Cardiac muscle cell (in vitro differentiated cells and primary cell): ENCODE measurements around the gene TRMT5. TPM values are rescaled to one million over a fixed set of nuclear protein-coding genes. Genes with fewer than 3 reads are reported as not detected.

Experiments used
- DNase-seq, 2 donors: peaks; one replicate each; pipeline versions ENCODE4 v3.0.0 to v3.0.0-alpha.2; 2010 to 2017; ENCODE audit warnings: low read depth in 1 of 2, low spot score in 1 of 2
- H3K27ac ChIP-seq: fragments of 200-600 bp; sonication (generic); 2 replicates; pipeline ENCODE4 v1.5.1; 2016
- H3K27me3 ChIP-seq: fragments of 200-600 bp; sonication (generic); 2 replicates; pipeline ENCODE4 v1.6.0; 2016; ENCODE audit warnings: control low read depth
- H3K36me3 ChIP-seq: fragments of 200-600 bp; sonication (generic); 2 replicates; pipeline ENCODE4 v1.5.1; 2016; ENCODE audit warnings: control low read depth
- H3K4me1 ChIP-seq: fragments of 200-600 bp; sonication (generic); 2 replicates; pipeline ENCODE4 v1.8.1; 2017; ENCODE audit warnings: low read depth, mild to moderate bottlenecking, mixed run types
- H3K4me3 ChIP-seq: fragments of 200-600 bp; sonication (generic); 2 replicates; pipeline ENCODE4 v1.5.1; 2016; ENCODE audit warnings: mild to moderate bottlenecking
- H3K9me3 ChIP-seq: fragments of 200-600 bp; sonication (generic); 2 replicates; pipeline ENCODE4 v1.5.1; 2017; ENCODE audit warnings: low read depth, mild to moderate bottlenecking, control low read depth
- polyA plus RNA-seq: library from polyadenylated mRNA; unstranded; fragments of >200 nt; fragmentation: Nextera tagmentation; extraction: Ambion mirVana; gene quantifications from 2 replicates; pipeline ENCODE4 v1.2.1, GENCODE V29; 2016
- total RNA-seq: library from RNA; depleted of rRNA; stranded (reverse); fragments of >200 nt; gene quantifications from 2 replicates; pipeline ENCODE4 v1.2.3, GENCODE V29; 2016
- TF ChIP-seq, protein P1 (sequence below): IDR thresholded peaks from 2 replicates; pipeline ENCODE4 v1.5.1; 2012; ENCODE audit warnings: low read depth, mild to moderate bottlenecking, low read length

The TRMT5 gene
- total and polyA plus RNA-seq, 2 experiments from 2014 or later, result 6.5 to 7.6 TPM

- Histone ChIP-seq H3K4me1 (peaks cover 3% of the 10 kb centered on the region), H3K27ac (no peak overlapping the region), H3K4me3 (no peak overlapping the region), H3K27me3 (no peaks in the 10 kb centered on the region), H3K9me3 (no peaks in the 10 kb centered on the region), H3K36me3 (peaks cover 3% of the 10 kb centered on the region)
- TF ChIP-seq, protein P1, sequence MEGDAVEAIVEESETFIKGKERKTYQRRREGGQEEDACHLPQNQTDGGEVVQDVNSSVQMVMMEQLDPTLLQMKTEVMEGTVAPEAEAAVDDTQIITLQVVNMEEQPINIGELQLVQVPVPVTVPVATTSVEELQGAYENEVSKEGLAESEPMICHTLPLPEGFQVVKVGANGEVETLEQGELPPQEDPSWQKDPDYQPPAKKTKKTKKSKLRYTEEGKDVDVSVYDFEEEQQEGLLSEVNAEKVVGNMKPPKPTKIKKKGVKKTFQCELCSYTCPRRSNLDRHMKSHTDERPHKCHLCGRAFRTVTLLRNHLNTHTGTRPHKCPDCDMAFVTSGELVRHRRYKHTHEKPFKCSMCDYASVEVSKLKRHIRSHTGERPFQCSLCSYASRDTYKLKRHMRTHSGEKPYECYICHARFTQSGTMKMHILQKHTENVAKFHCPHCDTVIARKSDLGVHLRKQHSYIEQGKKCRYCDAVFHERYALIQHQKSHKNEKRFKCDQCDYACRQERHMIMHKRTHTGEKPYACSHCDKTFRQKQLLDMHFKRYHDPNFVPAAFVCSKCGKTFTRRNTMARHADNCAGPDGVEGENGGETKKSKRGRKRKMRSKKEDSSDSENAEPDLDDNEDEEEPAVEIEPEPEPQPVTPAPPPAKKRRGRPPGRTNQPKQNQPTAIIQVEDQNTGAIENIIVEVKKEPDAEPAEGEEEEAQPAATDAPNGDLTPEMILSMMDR, result no peak
- no peak for DNase-seq
Measured at GRCh38 chr14:60972295-60972694, 8.6 kb downstream of the TRMT5 start.

- DNase-seq, result no peak
- Histone ChIP-seq H3K4me3 (no peak overlapping the region), H3K27ac (no peak overlapping the region), H3K27me3 (no peaks in the 10 kb centered on the region), H3K4me1 (peaks cover 3% of the 10 kb centered on the region), H3K9me3 (no peaks in the 10 kb centered on the region), H3K36me3 (peaks cover 3% of the 10 kb centered on the region)
- TF ChIP-seq, protein P1, result no peak
Measured at GRCh38 chr14:60971271-60971670, 9.6 kb downstream of the TRMT5 start.

DNA sequence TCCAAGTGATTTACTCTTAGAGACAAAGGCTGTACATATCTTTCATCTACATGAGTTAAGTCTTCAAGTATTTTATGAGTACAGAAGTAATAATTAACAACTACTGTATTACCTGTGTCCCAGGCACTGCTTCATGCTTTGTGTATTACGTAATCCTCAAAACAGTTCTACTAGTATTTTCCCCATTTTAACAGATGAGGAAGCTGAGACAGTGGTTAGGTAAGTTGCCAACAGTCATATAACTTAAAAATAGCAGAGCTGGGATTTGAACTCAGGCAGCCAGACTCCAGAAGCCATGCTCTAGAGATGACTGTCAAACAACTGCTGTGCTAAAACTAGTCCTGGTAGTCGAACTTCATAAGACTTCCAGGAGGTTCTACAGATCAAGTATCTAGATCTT, 10.7 kb downstream of the TRMT5 start:
- Histone ChIP-seq H3K4me3 (no peak overlapping the region), H3K9me3 (no peaks in the 10 kb centered on the region), H3K4me1 (peaks cover 3% of the 10 kb centered on the region), H3K27ac (no peak overlapping the region), H3K36me3 (peaks cover 3% of the 10 kb centered on the region), H3K27me3 (no peaks in the 10 kb centered on the region)
- no peak for DNase-seq
- TF ChIP-seq, protein P1, result no peak

DNA sequence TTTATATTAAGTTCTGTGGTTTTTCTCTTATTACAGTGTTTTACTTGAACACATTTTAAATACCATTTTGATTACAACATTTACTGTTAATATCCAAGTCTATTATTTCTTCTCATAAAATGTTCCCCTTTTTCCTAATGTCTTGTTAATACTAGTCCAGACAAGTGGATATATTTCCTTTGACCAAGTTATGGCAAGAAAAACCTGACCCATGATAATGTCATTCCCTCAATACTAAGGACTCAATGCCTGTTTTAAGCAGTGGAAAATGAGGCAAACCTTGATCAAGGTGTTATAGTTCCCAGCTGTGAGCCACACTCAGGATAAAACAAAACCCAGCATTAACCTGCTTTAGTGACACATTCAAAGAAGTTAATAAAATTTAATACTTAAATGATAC, 12.2 kb downstream of the TRMT5 start:
- Histone ChIP-seq H3K9me3 (no peaks in the 10 kb centered on the region), H3K4me3 (no peak overlapping the region), H3K36me3 (no peaks in the 10 kb centered on the region), H3K27ac (no peak overlapping the region), H3K27me3 (no peaks in the 10 kb centered on the region), H3K4me1 (no peaks in the 10 kb centered on the region)
- DNase-seq, result no peak
- TF ChIP-seq, protein P1, result no peak

DNA sequence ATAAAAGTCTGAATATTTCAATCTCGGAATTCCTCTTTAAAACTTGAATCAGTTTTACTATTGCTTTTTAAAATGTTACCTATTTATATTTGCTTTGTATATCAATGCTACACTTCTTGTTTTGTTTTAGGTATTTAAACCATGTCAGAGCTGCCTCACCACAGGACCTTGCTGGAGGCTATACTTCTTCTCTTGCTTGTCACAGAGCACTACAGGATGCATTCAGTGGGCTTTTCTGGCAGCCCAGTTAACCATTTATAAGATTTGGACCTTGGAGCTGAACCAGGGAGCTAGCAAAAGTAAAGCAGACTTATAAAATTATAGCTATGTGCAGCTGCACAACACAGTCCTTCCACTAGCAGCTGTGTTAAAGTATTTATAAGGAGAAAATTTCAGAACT, 12.8 kb downstream of the TRMT5 start:
- TF ChIP-seq, protein P1, result no peak
- Histone ChIP-seq H3K9me3 (no peaks in the 10 kb centered on the region), H3K27ac (no peak overlapping the region), H3K27me3 (no peaks in the 10 kb centered on the region), H3K4me3 (no peak overlapping the region), H3K36me3 (no peaks in the 10 kb centered on the region), H3K4me1 (no peaks in the 10 kb centered on the region)
- no peak for DNase-seq

- H3K4me3 ChIP-seq, result no peak overlapping the region
- no peaks in the 10 kb centered on the region for H3K4me1 ChIP-seq
- no peak overlapping the region for H3K27ac ChIP-seq
- H3K27me3 ChIP-seq, result no peaks in the 10 kb centered on the region
- TF ChIP-seq, protein P1, result no peak
- no peaks in the 10 kb centered on the region for H3K36me3 ChIP-seq
- H3K9me3 ChIP-seq, result no peaks in the 10 kb centered on the region
- DNase-seq, result peak in 1 of 2 donors; percentile 79
Measured at GRCh38 chr14:60965402-60965801, 15.5 kb downstream of the TRMT5 start.
